ENCODE data around the gene LYPD6B. TPM values are rescaled to one million over a fixed set of nuclear protein-coding genes. Genes with fewer than 3 reads are reported as not detected.

LYPD6B gene
- total and polyA plus RNA-seq, 5 experiments from 2014 or later = not detected

GRCh38 chr2:149002378-149002890, 36.1 kb upstream of the LYPD6B start:
- no peak overlapping the region for H3K27ac Mint-ChIP-seq
- no peak overlapping the region for H3K4me3 Mint-ChIP-seq
- DNase-seq = no peak
- H3K27me3 Mint-ChIP-seq = peaks cover 0 to 2% (median 0%) of the 10 kb centered on the region in 5 donors
- H3K9me3 Mint-ChIP-seq = no peaks in the 10 kb centered on the region
- ATAC-seq = no peak
- POLR2A ChIA-PET = no interaction called here
- peaks cover 0 to 4% (median 0%) of the 10 kb centered on the region in 3 donors for H3K36me3 Mint-ChIP-seq
- no peaks in the 10 kb centered on the region for H3K4me1 Mint-ChIP-seq

GRCh38 chr2:149002891-149003740, 35.4 kb upstream of the LYPD6B start:
- Mint-ChIP-seq H3K27me3 (peaks cover 0 to 2% (median 0%) of the 10 kb centered on the region in 5 donors), H3K9me3 (no peaks in the 10 kb centered on the region), H3K4me3 (no peak overlapping the region), H3K27ac (no peak overlapping the region), H3K4me1 (no peaks in the 10 kb centered on the region), H3K36me3 (peaks cover 0 to 4% (median 0%) of the 10 kb centered on the region in 3 donors)
- ATAC-seq = no peak
- POLR2A ChIA-PET = no interaction called here
- DNase-seq = no peak

- POLR2A ChIA-PET = no interaction called here
These were observed 33.7 kb upstream of the LYPD6B start for GRCh38 chr2:149004836-149005235.

GRCh38 chr2:149005471-149006077, 32.9 kb upstream of the LYPD6B start:
- ATAC-seq = no peak
- H3K27me3 Mint-ChIP-seq = peaks cover 0 to 2% (median 0%) of the 10 kb centered on the region in 5 donors
- H3K9me3 Mint-ChIP-seq = no peaks in the 10 kb centered on the region
- no peak overlapping the region for H3K4me3 Mint-ChIP-seq
- DNase-seq = no peak
- peaks cover 0 to 11% (median 6%) of the 10 kb centered on the region in 3 donors for H3K36me3 Mint-ChIP-seq
- no peak overlapping the region for H3K27ac Mint-ChIP-seq
- POLR2A ChIA-PET = no interaction called here
- H3K4me1 Mint-ChIP-seq = no peaks in the 10 kb centered on the region

More at GRCh38 chr2:149004836-149005235, 33.7 kb upstream of the LYPD6B start:
- ATAC-seq = no peak
- H3K4me1 Mint-ChIP-seq = no peaks in the 10 kb centered on the region
- no peak for DNase-seq
- peaks cover 0 to 2% (median 0%) of the 10 kb centered on the region in 5 donors for H3K27me3 Mint-ChIP-seq
- no peak overlapping the region for H3K27ac Mint-ChIP-seq
- H3K4me3 Mint-ChIP-seq = no peak overlapping the region
- H3K36me3 Mint-ChIP-seq = peaks cover 0 to 8% (median 6%) of the 10 kb centered on the region in 3 donors
- H3K9me3 Mint-ChIP-seq = no peaks in the 10 kb centered on the region

GRCh38 chr2:149006883-149007543, 31.5 kb upstream of the LYPD6B start:
- ATAC-seq (no peak), DNase-seq (no peak)
- Mint-ChIP-seq H3K4me3 (no peak overlapping the region), H3K36me3 (peaks cover 4 to 14% (median 14%) of the 10 kb centered on the region in 3 donors), H3K27ac (no peak overlapping the region), H3K9me3 (no peaks in the 10 kb centered on the region), H3K27me3 (peaks cover 0 to 2% (median 0%) of the 10 kb centered on the region in 5 donors), H3K4me1 (no peaks in the 10 kb centered on the region)
- POLR2A ChIA-PET = no interaction called here

- H3K27ac Mint-ChIP-seq = no peak overlapping the region
- no peak for ATAC-seq
- H3K9me3 Mint-ChIP-seq = no peaks in the 10 kb centered on the region
- no peaks in the 10 kb centered on the region for H3K4me1 Mint-ChIP-seq
- H3K27me3 Mint-ChIP-seq = peaks cover 0 to under 1% (median 0%) of the 10 kb centered on the region in 5 donors
- no peak for DNase-seq
- H3K36me3 Mint-ChIP-seq = peaks cover 4 to 14% (median 10%) of the 10 kb centered on the region in 3 donors
- POLR2A ChIA-PET = no interaction called here
- no peak overlapping the region for H3K4me3 Mint-ChIP-seq
These were observed 30.1 kb upstream of the LYPD6B start for GRCh38 chr2:149008381-149008780.

- peaks cover 4 to 14% (median 10%) of the 10 kb centered on the region in 3 donors for H3K36me3 Mint-ChIP-seq
- no peak overlapping the region for H3K4me3 Mint-ChIP-seq
- H3K4me1 Mint-ChIP-seq = no peaks in the 10 kb centered on the region
- ATAC-seq (no peak), DNase-seq (no peak)
- POLR2A ChIA-PET = no interaction called here
- no peaks in the 10 kb centered on the region for H3K9me3 Mint-ChIP-seq
- no peaks in the 10 kb centered on the region for H3K27me3 Mint-ChIP-seq
- H3K27ac Mint-ChIP-seq = no peak overlapping the region
These were observed 28.7 kb upstream of the LYPD6B start for GRCh38 chr2:149009576-149010461.

- ATAC-seq (no peak), DNase-seq (no peak)
- Mint-ChIP-seq H3K27ac (no peak overlapping the region), H3K9me3 (no peaks in the 10 kb centered on the region), H3K4me1 (peaks cover 0 to 6% (median 3%) of the 10 kb centered on the region in 4 donors), H3K36me3 (peaks cover 4 to 14% (median 10%) of the 10 kb centered on the region in 3 donors), H3K27me3 (peaks cover 0 to 2% (median 0%) of the 10 kb centered on the region in 5 donors), H3K4me3 (no peak overlapping the region)
- POLR2A ChIA-PET = no interaction called here
These were observed 26.0 kb upstream of the LYPD6B start for GRCh38 chr2:149012545-149012944.

GRCh38 chr2:149015501-149015900, 23.0 kb upstream of the LYPD6B start:
- H3K4me3 Mint-ChIP-seq = no peak overlapping the region
- H3K4me1 Mint-ChIP-seq = peaks cover 0 to 6% (median 3%) of the 10 kb centered on the region in 4 donors
- H3K9me3 Mint-ChIP-seq = no peaks in the 10 kb centered on the region
- no peak for ATAC-seq
- no peak for DNase-seq
- peaks cover 0 to 2% (median 0%) of the 10 kb centered on the region in 5 donors for H3K27me3 Mint-ChIP-seq
- no peak overlapping the region for H3K27ac Mint-ChIP-seq
- H3K36me3 Mint-ChIP-seq = peaks cover 3 to 8% (median 4%) of the 10 kb centered on the region in 3 donors
- POLR2A ChIA-PET = no interaction called here

- no peak for ATAC-seq
- H3K4me1 Mint-ChIP-seq = peaks cover 0 to 6% (median 3%) of the 10 kb centered on the region in 4 donors
- POLR2A ChIA-PET = no interaction called here
These were observed 22.5 kb upstream of the LYPD6B start for GRCh38 chr2:149015926-149016563.

GRCh38 chr2:149017116-149017985, 21.1 kb upstream of the LYPD6B start:
- Mint-ChIP-seq H3K4me1 (peaks cover 0 to 6% (median 3%) of the 10 kb centered on the region in 4 donors), H3K4me3 (no peak overlapping the region), H3K27me3 (peaks cover 0 to 2% (median 0%) of the 10 kb centered on the region in 5 donors), H3K27ac (no peak overlapping the region), H3K9me3 (no peaks in the 10 kb centered on the region), H3K36me3 (no peaks in the 10 kb centered on the region)
- ATAC-seq = peak; percentile 65
- POLR2A ChIA-PET = interaction anchor here (0.6 kb wide), 1 partner anchor 444 kb away, joined by 3 read pairs; no protein-coding TSS in a partner anchor
- peak; percentile 46 to 85 (median 68) for DNase-seq

More at GRCh38 chr2:149015926-149016563, 22.5 kb upstream of the LYPD6B start:
- Mint-ChIP-seq H3K27me3 (peaks cover 0 to 2% (median 0%) of the 10 kb centered on the region in 5 donors), H3K9me3 (no peaks in the 10 kb centered on the region), H3K4me3 (no peak overlapping the region), H3K27ac (peak overlapping the region in 1 of 10 donors; percentile 58), H3K36me3 (peaks cover 3 to 6% (median 4%) of the 10 kb centered on the region in 3 donors)
- no peak for DNase-seq

All from naive thymus-derived CD8-positive, alpha-beta T cell (primary cell).